ENCODE measurements around the gene AATF.

AATF gene

GRCh38 chr17:37089956-37090355, 141.2 kb downstream of the AATF start:
- Mint-ChIP-seq H3K36me3 (ENCODE audit: low read depth) (peaks cover 66% of the 10 kb centered on the region), H3K4me1 (peaks cover 74% of the 10 kb centered on the region), H3K4me3 (no peak overlapping the region), H3K27me3 (ENCODE audit: low read depth, poor library complexity) (no peaks in the 10 kb centered on the region), H3K27ac (peak overlapping the region; percentile 86), H3K9me3 (no peaks in the 10 kb centered on the region)
- DNase-seq = no peak
- TF ChIP-seq, protein P1, sequence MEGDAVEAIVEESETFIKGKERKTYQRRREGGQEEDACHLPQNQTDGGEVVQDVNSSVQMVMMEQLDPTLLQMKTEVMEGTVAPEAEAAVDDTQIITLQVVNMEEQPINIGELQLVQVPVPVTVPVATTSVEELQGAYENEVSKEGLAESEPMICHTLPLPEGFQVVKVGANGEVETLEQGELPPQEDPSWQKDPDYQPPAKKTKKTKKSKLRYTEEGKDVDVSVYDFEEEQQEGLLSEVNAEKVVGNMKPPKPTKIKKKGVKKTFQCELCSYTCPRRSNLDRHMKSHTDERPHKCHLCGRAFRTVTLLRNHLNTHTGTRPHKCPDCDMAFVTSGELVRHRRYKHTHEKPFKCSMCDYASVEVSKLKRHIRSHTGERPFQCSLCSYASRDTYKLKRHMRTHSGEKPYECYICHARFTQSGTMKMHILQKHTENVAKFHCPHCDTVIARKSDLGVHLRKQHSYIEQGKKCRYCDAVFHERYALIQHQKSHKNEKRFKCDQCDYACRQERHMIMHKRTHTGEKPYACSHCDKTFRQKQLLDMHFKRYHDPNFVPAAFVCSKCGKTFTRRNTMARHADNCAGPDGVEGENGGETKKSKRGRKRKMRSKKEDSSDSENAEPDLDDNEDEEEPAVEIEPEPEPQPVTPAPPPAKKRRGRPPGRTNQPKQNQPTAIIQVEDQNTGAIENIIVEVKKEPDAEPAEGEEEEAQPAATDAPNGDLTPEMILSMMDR (IDR thresholded peaks at IDR 0.05) = no peak

- H3K4me3 Mint-ChIP-seq = no peak overlapping the region
- peak overlapping the region; percentile 88 for H3K27ac Mint-ChIP-seq
- TF ChIP-seq, protein P1 (IDR thresholded peaks at IDR 0.05) = no peak
- H3K4me1 Mint-ChIP-seq = peaks cover 67% of the 10 kb centered on the region
- H3K36me3 Mint-ChIP-seq (ENCODE audit: low read depth) = peaks cover 66% of the 10 kb centered on the region
- DNase-seq = no peak
- H3K27me3 Mint-ChIP-seq (ENCODE audit: low read depth, poor library complexity) = no peaks in the 10 kb centered on the region
- no peaks in the 10 kb centered on the region for H3K9me3 Mint-ChIP-seq
These were observed 142.2 kb downstream of the AATF start for GRCh38 chr17:37090941-37091340.

DNA sequence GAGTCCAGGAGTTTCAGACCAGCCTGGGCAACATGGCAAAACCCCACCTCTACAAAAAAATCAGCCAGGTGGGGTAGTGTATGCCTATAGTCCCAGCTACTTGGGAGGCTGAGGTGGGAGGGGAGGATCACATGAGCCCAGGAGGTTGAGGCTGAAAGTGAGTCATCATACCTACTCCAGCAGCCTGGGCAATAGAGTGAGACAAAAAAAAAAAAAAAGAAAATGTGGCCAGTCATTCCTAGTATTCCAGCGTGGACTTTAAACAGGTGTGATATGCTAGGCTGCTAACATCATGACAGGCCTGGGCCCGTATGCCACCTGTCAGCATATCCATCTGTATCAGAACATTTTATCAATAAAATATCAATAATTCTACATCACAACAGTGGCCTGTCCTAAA, 143.3 kb downstream of the AATF start:
- H3K36me3 Mint-ChIP-seq (ENCODE audit: low read depth) = peaks cover 72% of the 10 kb centered on the region

DNA sequence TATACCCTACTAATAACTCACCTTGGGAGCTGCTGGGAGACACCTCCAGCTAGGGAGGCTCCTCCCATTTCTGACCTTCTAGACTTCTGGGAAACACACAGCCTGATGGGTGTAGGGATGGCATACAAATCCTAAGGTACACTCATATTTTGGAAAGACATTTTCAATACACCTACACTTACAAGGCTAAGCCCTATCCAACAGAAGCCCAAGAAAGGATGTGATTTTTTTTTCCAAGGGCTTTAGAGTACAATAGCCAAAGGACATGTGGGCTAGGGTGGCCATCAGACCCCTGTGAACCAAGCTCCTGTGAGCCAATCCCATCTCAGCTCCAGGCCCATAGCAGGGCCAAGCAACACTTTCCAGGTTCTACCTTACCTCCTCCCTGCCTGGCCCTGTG, 143.9 kb downstream of the AATF start:
- Mint-ChIP-seq H3K27me3 (ENCODE audit: low read depth, poor library complexity) (no peaks in the 10 kb centered on the region), H3K27ac (no peak overlapping the region), H3K36me3 (ENCODE audit: low read depth) (peaks cover 72% of the 10 kb centered on the region), H3K4me1 (peaks cover 51% of the 10 kb centered on the region), H3K4me3 (no peak overlapping the region), H3K9me3 (no peaks in the 10 kb centered on the region)
- TF ChIP-seq, protein P1 (IDR thresholded peaks at IDR 0.05) = no peak
- DNase-seq = no peak

More for the DNA sequence above, 143.3 kb downstream of the AATF start:
- DNase-seq = no peak
- H3K9me3 Mint-ChIP-seq = no peaks in the 10 kb centered on the region
- no peak overlapping the region for H3K4me3 Mint-ChIP-seq
- peaks cover 56% of the 10 kb centered on the region for H3K4me1 Mint-ChIP-seq
- H3K27ac Mint-ChIP-seq = no peak overlapping the region
- no peaks in the 10 kb centered on the region for H3K27me3 Mint-ChIP-seq (ENCODE audit: low read depth, poor library complexity)
- TF ChIP-seq, protein P1 (IDR thresholded peaks at IDR 0.05) = no peak

DNA sequence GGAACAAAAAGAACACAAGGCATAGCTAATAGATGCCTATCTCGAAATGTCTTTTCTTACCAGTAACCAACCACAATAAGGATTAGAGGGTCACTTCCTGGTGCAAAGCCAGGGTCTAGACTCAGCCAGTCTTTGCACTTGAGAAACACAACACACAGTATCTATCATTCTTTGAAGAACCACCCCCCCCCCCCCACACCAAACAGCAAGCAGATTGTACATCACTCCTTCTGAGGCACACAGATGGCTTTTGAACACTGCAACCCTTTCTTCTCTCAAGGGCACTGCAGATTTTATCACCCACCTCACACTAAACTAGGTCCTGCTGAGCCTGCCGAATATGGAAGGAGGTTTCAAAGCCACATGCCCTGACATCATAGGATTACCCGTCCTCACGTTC, 145.6 kb downstream of the AATF start:
- H3K4me3 Mint-ChIP-seq = no peak overlapping the region
- peaks cover 82% of the 10 kb centered on the region for H3K36me3 Mint-ChIP-seq (ENCODE audit: low read depth)
- H3K4me1 Mint-ChIP-seq = peaks cover 45% of the 10 kb centered on the region
- H3K27me3 Mint-ChIP-seq (ENCODE audit: low read depth, poor library complexity) = no peaks in the 10 kb centered on the region
- TF ChIP-seq, protein P1 (IDR thresholded peaks at IDR 0.05) = no peak
- peak overlapping the region; percentile 85 for H3K27ac Mint-ChIP-seq
- no peak for DNase-seq
- H3K9me3 Mint-ChIP-seq = no peaks in the 10 kb centered on the region

GRCh38 chr17:37096071-37096470, 147.3 kb downstream of the AATF start:
- TF ChIP-seq, protein P1 (IDR thresholded peaks at IDR 0.05) = no peak
- no peak for DNase-seq
- Mint-ChIP-seq H3K9me3 (no peaks in the 10 kb centered on the region), H3K4me1 (peaks cover 28% of the 10 kb centered on the region), H3K36me3 (ENCODE audit: low read depth) (peaks cover 87% of the 10 kb centered on the region), H3K27me3 (ENCODE audit: low read depth, poor library complexity) (no peaks in the 10 kb centered on the region), H3K4me3 (no peak overlapping the region), H3K27ac (no peak overlapping the region)
